Mucosa of descending colon (tissue), 3 donors: ENCODE results near the gene CLMN. TPM values are rescaled to one million over a fixed set of nuclear protein-coding genes. Genes with fewer than 3 reads are reported as not detected.

Experiments used
- ATAC-seq: fragments of 200-7000 bp; cut with Tn5 transposase; one replicate; pipeline ENCODE4 v1.9.1; 2020; ENCODE audit warnings: mild to moderate bottlenecking, moderate library complexity
- DNase-seq, 3 donors: peaks; one replicate each; pipeline ENCODE4 v3.0.0-alpha.2; 2020
- H3K36me3 ChIP-seq: fragments of 200-600 bp; one replicate; pipeline ENCODE4 v1.8.0; 2021; ENCODE audit warnings: low read depth, mild to moderate bottlenecking
- H3K4me1 ChIP-seq: fragments of 200-600 bp; one replicate; pipeline ENCODE4 v1.8.0; 2021; ENCODE audit warnings: low read depth, mild to moderate bottlenecking
- H3K4me3 ChIP-seq: fragments of 200-600 bp; one replicate; pipeline ENCODE4 v1.8.0; 2021; ENCODE audit warnings: mild to moderate bottlenecking
- H3K9me3 ChIP-seq: fragments of 200-600 bp; one replicate; pipeline ENCODE4 v1.8.0; 2021; ENCODE audit warnings: mild to moderate bottlenecking
- intact Hi-C, 2 donors: fragments of 100-400 bp; cut with DNase I in 1 of 2; cut with micrococcal nuclease in 1 of 2; formaldehyde crosslinking; loops; one replicate each; pipeline versions ENCODE4 v1.11.0 to v1.11.1; 2022; cut with DNase I, micrococcal nuclease
- total RNA-seq, 3 donors: library from RNA; stranded (reverse); fragmentation: NEBNext Ultra II Directional in 2 of 3; extraction: Animal tissue kit (Norgen Biotek cat#: 25700) in 2 of 3; gene quantifications; one replicate each; pipeline versions ENCODE4 v1.2.1 to v1.2.4, GENCODE V29; 2021 to 2023
- TF ChIP-seq, protein P1 (sequence below): fragments of 200-600 bp; IDR thresholded peaks from one replicate; pipeline ENCODE4 v1.8.0; 2022; ENCODE audit warnings: antibody characterized with exemption, mild to moderate bottlenecking
- donor health status: DM: no; HTN: no; CAD: no; lungs with moderate emphysema.
- donor health status: DM: no; HTN: no; CAD: no.
- donor health status: DM: no; HTN: yes; CAD: no.

The CLMN gene
- total RNA-seq, 3 donors from 2014 or later = 73.7 to 200 (median 132) TPM

DNA sequence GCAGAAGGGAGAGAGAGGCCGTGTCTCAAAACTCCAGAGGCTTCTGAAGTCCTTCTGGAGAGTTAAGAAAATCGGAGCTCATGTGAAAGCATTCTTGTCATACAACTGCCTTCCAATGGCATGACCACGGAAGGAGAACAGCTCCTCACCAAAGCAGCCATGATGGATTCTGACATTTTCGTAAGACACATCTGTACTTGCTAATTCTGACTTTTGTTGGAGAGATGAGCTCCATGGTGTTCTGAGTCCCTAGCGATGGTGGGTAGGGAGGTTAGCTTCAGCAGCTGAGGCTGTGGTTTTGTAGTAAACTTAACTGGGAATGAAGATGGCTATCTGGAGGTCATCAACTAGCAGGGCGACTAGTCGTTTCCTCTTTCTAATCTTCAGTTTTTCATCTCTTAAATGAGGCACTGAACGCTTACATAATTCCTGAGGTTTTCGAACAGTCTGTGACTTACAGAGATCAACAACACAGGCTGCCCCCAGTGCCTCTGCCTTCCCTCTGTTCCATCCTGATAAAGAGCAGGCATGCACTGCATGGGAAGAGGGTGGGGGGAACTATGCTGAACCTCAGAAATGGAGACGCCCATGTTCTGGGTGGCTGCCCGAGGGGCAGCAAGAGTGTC is 133.8 kb downstream of the CLMN start:
- no peaks in the 10 kb centered on the region for H3K9me3 ChIP-seq
- no peaks in the 10 kb centered on the region for H3K36me3 ChIP-seq
- no peak for ATAC-seq
- H3K4me1 ChIP-seq = peaks cover 28% of the 10 kb centered on the region
- TF ChIP-seq, protein P1, sequence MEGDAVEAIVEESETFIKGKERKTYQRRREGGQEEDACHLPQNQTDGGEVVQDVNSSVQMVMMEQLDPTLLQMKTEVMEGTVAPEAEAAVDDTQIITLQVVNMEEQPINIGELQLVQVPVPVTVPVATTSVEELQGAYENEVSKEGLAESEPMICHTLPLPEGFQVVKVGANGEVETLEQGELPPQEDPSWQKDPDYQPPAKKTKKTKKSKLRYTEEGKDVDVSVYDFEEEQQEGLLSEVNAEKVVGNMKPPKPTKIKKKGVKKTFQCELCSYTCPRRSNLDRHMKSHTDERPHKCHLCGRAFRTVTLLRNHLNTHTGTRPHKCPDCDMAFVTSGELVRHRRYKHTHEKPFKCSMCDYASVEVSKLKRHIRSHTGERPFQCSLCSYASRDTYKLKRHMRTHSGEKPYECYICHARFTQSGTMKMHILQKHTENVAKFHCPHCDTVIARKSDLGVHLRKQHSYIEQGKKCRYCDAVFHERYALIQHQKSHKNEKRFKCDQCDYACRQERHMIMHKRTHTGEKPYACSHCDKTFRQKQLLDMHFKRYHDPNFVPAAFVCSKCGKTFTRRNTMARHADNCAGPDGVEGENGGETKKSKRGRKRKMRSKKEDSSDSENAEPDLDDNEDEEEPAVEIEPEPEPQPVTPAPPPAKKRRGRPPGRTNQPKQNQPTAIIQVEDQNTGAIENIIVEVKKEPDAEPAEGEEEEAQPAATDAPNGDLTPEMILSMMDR = no peak
- DNase-seq = no peak
- no peak overlapping the region for H3K4me3 ChIP-seq
- intact Hi-C loops = no loop called here

DNA sequence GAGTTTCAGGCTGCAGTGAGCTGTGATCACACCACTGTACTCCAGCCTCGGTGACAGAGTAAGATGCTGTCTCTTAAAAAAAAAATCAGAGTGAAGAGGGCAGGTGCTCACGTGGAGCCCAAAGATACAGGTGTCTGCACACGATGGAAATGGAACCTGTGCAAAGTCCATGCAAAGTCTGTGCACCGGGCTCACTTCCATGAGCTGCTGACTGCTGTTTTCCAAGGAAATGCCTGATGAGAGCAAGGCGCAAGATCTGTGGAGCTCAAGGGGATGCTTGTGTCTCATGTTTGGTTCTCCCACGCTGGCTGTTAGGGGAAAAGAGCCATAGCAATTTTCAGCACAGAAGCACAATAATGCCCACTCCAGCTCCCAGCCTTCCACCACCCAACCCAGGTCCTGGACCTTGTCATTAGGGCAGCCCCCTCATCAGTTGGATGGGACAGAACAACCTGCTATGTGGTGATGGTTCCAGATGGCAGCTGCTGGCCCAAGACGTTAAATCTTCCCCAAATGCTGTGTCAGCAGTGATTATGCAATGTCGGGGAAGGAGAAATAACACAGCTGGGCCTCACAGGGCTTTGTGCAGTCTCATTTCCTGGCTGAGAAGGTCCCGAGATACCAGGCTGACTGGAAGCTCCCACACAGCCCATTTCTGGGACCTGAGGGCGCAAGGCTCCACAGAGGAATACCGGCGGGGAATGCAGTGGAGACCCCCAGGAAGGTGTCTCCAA is 134.5 kb downstream of the CLMN start:
- DNase-seq (peak in 2 of 3 donors; percentile 48 to 60), ATAC-seq (peak; percentile 57)
- TF ChIP-seq, protein P1 = no peak
- intact Hi-C loops = no loop called here
- H3K4me3 ChIP-seq = no peak overlapping the region
- peaks cover 28% of the 10 kb centered on the region for H3K4me1 ChIP-seq
- no peaks in the 10 kb centered on the region for H3K36me3 ChIP-seq
- no peaks in the 10 kb centered on the region for H3K9me3 ChIP-seq

DNA sequence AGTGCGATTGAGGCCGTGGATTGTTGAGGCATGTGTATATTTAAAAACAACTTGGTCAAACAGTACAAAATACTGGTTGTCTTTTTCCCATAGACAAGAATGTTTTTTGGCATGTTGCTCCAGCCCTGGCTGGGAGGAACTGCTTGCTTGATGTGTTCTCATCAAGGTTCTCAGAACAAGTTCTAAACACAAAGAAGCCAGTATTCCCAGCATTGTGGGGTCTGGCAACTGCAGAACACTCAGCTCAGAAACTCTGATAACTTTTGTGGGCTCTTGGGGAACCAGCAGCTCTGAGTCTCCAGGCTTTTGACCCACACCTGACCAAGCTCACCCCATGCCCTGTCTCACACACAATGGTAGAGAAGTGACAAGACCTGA is 135.3 kb downstream of the CLMN start:
- TF ChIP-seq, protein P1 = no peak
- intact Hi-C loops = no loop called here
- peak; percentile 5 for ATAC-seq

DNA sequence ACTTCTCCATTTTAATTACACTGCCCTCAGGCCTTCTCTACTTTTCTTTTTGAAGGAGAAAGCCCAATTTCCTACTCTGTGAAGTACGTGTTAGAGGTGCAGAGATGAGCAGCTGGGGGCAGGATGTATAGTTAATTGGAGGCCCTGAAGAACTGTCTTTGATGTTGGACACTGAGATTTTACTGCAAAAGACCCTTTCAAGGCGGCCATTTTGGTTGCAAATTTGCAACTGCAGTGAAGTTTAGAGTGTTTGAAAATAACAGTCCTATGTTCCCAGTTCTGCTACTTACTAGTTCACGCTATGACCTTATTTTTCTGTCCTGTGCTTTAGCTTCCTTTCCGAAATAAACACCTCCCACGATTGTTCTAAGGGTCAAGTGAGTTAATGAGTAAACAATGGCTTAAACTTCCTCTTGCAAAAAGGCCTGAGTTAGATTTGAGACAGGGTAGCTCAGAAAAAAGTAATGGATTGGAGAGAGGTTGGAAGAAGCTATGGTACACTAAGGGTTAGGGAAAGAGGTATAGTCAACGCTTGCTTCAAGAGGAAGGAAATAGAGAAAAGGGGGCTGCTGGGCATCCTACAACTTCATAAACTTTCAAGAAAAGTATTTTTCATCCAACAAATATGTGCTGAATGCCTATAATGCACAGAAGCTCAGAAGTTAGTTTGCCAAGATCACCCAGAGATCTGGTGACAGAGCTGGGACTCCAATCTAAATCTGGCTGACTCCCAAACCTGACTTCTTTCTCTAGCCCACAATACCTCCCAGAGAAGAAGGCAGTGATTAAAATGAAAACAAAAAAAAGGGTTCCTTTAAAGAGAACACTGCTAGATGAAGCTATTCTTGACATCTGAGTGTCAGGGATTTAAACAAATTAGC is 135.9 kb downstream of the CLMN start:
- Histone ChIP-seq H3K4me3 (no peak overlapping the region), H3K9me3 (no peaks in the 10 kb centered on the region), H3K36me3 (no peaks in the 10 kb centered on the region), H3K4me1 (peaks cover 28% of the 10 kb centered on the region)
- intact Hi-C loops = no loop called here
- no peak for DNase-seq
- ATAC-seq = peak; percentile 73
- TF ChIP-seq, protein P1 = no peak

More for the DNA sequence above, 135.3 kb downstream of the CLMN start:
- peaks cover 28% of the 10 kb centered on the region for H3K4me1 ChIP-seq
- H3K9me3 ChIP-seq = no peaks in the 10 kb centered on the region
- H3K4me3 ChIP-seq = no peak overlapping the region
- no peak for DNase-seq
- no peaks in the 10 kb centered on the region for H3K36me3 ChIP-seq

DNA sequence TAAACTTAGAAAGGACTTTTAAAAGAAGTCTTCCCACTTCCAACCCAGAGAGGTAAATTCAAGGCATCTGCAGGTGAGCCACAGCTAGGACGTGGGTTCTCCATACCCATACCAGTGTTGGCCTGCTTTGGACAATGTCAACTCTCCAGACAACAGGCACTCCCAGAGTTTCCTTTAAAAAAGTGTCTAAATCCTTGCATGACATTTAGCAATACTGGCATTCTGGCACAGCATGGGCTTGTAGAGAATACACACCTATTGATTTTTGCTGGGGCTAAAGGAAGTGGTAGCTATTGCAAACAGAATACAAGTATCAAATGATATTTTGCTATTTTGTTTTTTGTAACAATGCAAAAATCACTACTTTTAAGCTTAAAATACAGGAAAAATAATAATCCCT is 136.6 kb downstream of the CLMN start:
- intact Hi-C loops = no loop called here
- TF ChIP-seq, protein P1 = no peak
- no peaks in the 10 kb centered on the region for H3K36me3 ChIP-seq
- DNase-seq (no peak), ATAC-seq (no peak)
- peaks cover 28% of the 10 kb centered on the region for H3K4me1 ChIP-seq
- H3K9me3 ChIP-seq = no peaks in the 10 kb centered on the region
- H3K4me3 ChIP-seq = no peak overlapping the region
